Activated T-helper 2 cell treated with anti-CD3 and anti-CD28 coated beads, Interferon-gamma antibody, Interleukin-2, Interleukin-4, amounts not matched to agents 10 μg/mL and 5 μg/mL and 100 μg/mL, durations not matched to agents 14 hours and 24 hours and 36 hours (primary cell): ENCODE data around the gene SEC63. TPM values are rescaled to one million over a fixed set of nuclear protein-coding genes. Genes with fewer than 3 reads are reported as not detected.

Experiments
- DNase-seq: peaks from one replicate; pipeline ENCODE4 v3.0.0; 2021; ENCODE audit warnings: low spot score
- H3K27ac Mint-ChIP-seq: one replicate; pipeline ENCODE4 v1.8.0; 2021; ENCODE audit warnings: mixed read lengths
- H3K27me3 Mint-ChIP-seq: one replicate; pipeline ENCODE4 v1.8.0; 2021; ENCODE audit warnings: low read depth, mixed read lengths
- H3K36me3 Mint-ChIP-seq: one replicate; pipeline ENCODE4 v1.8.0; 2021; ENCODE audit warnings: low read depth, mixed read lengths
- H3K4me1 Mint-ChIP-seq: one replicate; pipeline ENCODE4 v1.8.0; 2021; ENCODE audit warnings: low read depth, mixed read lengths
- H3K4me3 Mint-ChIP-seq: one replicate; pipeline ENCODE4 v1.8.0; 2021; ENCODE audit warnings: low read depth, mild to moderate bottlenecking, moderate library complexity, mixed read lengths
- H3K9me3 Mint-ChIP-seq: one replicate; pipeline ENCODE4 v1.8.0; 2021; ENCODE audit warnings: mixed read lengths
- intact Hi-C: fragments of 100-400 bp; cut with micrococcal nuclease; formaldehyde crosslinking; loops from one replicate; pipeline ENCODE4 v1.15.1; 2023
- total RNA-seq: library from RNA; stranded (reverse); gene quantifications from 2 replicates; pipeline ENCODE4 v1.2.3, GENCODE V29; 2022

SEC63 gene
- total RNA-seq, 1 donor from 2014 or later: 96.2 TPM

DNA sequence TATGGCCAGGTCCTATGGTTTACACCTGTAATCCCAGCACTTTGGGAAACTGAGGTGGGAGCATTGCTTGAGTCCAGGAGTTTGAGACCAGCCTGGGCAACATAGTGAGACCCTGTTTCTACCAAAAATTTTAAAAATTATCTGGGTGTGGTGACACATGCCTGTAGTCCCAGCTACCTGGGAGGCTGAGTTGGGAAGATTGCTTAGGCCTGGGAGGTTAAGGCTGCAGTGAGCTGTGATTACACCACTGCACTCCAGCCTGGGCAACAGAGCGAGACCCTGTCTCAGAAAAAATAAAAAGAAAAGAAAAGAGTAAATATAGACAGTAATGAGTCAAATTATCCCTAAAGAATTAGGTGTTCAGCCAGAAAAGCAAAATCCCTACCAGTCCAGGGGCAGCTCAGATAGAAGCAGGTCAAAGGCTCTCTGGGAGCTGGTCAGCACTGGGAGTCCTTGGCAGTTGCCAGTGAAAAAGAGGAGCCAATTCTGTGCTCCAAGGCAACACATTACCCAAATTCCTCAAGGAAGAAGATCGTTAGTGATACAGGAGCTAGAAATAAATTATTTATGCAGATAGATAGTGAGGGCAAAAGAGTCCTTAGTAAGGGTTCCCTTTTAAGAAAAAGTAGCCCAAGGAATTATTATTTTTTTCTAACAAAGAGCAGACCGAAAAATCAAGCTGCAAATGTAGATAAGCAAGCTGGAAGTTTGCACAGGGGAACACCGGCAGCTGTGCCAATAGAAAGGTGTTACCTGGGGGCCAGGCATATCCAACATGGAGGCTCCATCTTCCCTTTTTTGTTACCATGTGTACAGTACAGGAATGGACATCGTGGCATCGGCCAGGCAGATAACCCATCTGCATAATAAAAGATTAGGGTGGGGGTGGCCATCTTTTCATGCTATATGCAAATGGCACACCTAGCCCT, 31.4 kb upstream of the SEC63 start:
- intact Hi-C loops: no loop called here
- H3K4me3 Mint-ChIP-seq: no peak overlapping the region
- no peaks in the 10 kb centered on the region for H3K36me3 Mint-ChIP-seq
- DNase-seq: no peak
- peaks cover 5% of the 10 kb centered on the region for H3K27me3 Mint-ChIP-seq
- H3K9me3 Mint-ChIP-seq: no peaks in the 10 kb centered on the region
- no peak overlapping the region for H3K27ac Mint-ChIP-seq
- H3K4me1 Mint-ChIP-seq: peaks cover 10% of the 10 kb centered on the region

DNA sequence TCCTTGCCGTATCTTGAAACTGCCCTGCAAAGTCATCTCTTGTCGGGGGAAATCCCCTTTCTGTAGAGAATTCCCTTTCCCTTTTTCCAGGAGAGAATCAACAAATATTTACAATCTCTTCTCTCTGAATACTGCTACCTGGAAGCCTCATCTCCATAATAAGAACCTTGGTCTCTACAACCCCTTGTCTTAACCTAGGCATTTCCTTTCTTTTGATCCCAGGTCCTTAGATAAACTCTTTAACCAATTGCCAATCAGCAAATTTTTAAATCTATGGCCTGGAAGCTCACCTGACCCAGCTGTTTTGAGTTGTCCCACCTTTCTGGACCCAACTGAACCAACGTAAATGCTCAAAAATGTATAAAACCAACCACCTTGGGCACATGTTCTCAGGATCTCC, 30.6 kb upstream of the SEC63 start:
- no peaks in the 10 kb centered on the region for H3K36me3 Mint-ChIP-seq
- H3K4me3 Mint-ChIP-seq: no peak overlapping the region
- H3K9me3 Mint-ChIP-seq: no peaks in the 10 kb centered on the region
- no peak overlapping the region for H3K27ac Mint-ChIP-seq
- peaks cover 10% of the 10 kb centered on the region for H3K4me1 Mint-ChIP-seq
- H3K27me3 Mint-ChIP-seq: peaks cover 8% of the 10 kb centered on the region
- DNase-seq: no peak
- intact Hi-C loops: no loop called here

DNA sequence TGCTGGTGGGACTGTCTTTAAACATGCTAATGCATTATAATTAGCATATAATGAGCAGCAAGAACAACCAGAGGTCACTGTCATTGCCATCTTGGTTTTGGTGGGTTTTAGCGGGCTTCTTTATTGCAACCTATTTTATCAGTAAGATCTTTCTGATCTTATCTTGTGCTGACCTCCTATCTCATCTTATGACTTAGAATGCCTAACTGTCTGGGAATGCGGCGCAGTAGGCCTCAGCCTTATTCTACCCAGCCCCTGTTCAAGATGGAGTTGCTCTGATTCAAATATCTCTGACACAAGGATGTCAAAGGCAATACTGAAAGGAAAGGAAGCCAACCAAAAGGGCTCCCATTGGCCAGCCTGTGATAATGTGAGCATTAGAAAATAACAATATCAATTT, 29.8 kb upstream of the SEC63 start:
- DNase-seq: no peak
- peaks cover 10% of the 10 kb centered on the region for H3K27me3 Mint-ChIP-seq
- H3K27ac Mint-ChIP-seq: no peak overlapping the region
- peaks cover 10% of the 10 kb centered on the region for H3K4me1 Mint-ChIP-seq
- no peak overlapping the region for H3K4me3 Mint-ChIP-seq
- no peaks in the 10 kb centered on the region for H3K9me3 Mint-ChIP-seq
- H3K36me3 Mint-ChIP-seq: no peaks in the 10 kb centered on the region
- intact Hi-C loops: no loop called here

DNA sequence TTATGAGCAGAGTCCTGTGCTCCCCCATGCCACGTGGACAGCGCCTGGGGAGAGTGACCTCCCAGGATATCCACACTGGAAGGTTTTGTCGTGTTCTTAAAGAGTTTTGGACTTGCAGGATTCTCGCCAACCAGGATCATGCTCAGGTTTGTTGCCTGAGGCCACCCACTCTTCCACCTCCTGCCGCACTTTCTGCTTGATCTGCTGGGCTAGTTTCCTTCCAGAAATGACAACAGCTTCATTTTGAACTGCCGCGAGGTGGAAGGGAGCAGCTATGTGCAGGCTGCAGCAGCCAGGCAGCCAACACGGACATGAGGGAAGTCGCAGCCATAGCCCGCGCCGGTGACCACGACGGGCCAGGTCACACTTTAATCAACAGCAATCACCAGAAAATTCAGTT, 27.7 kb upstream of the SEC63 start:
- no peaks in the 10 kb centered on the region for H3K36me3 Mint-ChIP-seq
- intact Hi-C loops: no loop called here

DNA sequence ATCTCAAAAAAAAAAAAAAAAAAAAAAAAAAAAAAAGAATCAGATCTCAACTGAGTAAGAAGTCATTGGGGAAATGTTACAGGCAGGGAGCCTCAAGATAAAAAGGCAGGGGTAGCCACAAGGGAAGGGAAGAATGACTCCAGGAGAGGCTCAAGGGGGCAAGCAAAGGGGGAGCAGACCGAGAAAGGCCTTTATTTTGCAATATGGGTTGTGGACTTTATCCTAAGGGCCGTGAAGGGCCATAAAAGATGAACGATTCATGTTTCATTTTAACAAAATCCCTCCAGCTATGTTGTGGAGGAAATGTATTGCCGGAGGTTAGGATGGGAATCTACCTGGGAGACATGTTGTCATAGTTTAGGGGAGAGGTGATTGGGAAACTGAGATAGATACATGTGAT, 25.8 kb upstream of the SEC63 start:
- H3K27me3 Mint-ChIP-seq: peaks cover 19% of the 10 kb centered on the region
- no peak for DNase-seq
- H3K9me3 Mint-ChIP-seq: no peaks in the 10 kb centered on the region
- no peak overlapping the region for H3K27ac Mint-ChIP-seq
- no peak overlapping the region for H3K4me3 Mint-ChIP-seq
- intact Hi-C loops: no loop called here
- H3K4me1 Mint-ChIP-seq: peaks cover 3% of the 10 kb centered on the region
- no peaks in the 10 kb centered on the region for H3K36me3 Mint-ChIP-seq

More for the DNA sequence above, 27.7 kb upstream of the SEC63 start:
- no peak overlapping the region for H3K27ac Mint-ChIP-seq
- DNase-seq: no peak
- H3K4me1 Mint-ChIP-seq: peaks cover 2% of the 10 kb centered on the region
- H3K9me3 Mint-ChIP-seq: no peaks in the 10 kb centered on the region
- peaks cover 19% of the 10 kb centered on the region for H3K27me3 Mint-ChIP-seq
- H3K4me3 Mint-ChIP-seq: no peak overlapping the region

DNA sequence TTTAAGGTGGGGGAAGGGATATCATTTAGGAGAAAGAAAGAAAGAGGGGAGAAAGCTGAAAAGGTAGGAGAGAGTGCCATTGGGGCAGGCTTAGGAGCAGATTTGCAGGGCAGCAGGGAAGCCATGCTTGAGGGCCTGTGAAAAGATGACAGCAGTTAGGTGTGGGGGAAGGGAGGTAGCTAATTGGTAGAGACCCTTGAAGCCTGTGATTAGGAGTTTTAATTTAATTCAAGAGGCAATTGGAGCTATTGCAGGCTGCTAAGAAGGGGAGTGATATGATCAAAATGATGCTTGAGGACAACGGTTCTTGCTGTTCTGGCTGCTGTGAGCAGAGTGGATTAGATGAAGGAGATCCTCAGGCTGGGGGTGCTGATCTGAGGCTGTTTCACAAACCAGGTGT, 24.5 kb upstream of the SEC63 start:
- no peaks in the 10 kb centered on the region for H3K36me3 Mint-ChIP-seq
- intact Hi-C loops: no loop called here
- H3K4me1 Mint-ChIP-seq: peaks cover 3% of the 10 kb centered on the region
- no peak overlapping the region for H3K27ac Mint-ChIP-seq
- H3K4me3 Mint-ChIP-seq: no peak overlapping the region
- H3K9me3 Mint-ChIP-seq: no peaks in the 10 kb centered on the region
- no peak for DNase-seq
- peaks cover 19% of the 10 kb centered on the region for H3K27me3 Mint-ChIP-seq

DNA sequence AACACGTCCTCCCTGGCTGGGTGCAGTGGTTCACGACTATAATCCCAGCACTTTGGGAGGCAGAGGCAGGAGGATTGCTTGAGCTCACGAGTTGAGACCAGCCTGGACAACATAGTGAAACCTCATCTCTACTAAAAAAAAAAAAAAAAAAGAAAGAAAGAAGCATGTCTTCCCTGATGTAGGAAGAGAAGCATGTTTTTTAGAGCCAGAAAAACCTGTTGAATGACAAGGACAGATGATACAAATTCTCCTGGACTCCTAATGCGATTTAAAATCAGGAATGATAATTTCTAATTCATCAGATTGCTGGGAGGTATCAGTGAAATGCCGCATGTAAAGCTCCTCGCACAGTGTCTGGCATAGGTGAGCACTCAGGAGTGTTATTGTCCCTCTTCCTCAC, 23.7 kb upstream of the SEC63 start:
- Mint-ChIP-seq H3K4me1 (peaks cover 3% of the 10 kb centered on the region), H3K27me3 (peaks cover 19% of the 10 kb centered on the region), H3K9me3 (no peaks in the 10 kb centered on the region), H3K27ac (no peak overlapping the region), H3K4me3 (no peak overlapping the region), H3K36me3 (no peaks in the 10 kb centered on the region)
- no peak for DNase-seq
- intact Hi-C loops: loop anchor here (2.0 kb wide), 1 partner anchor 69 kb away; no protein-coding TSS in a partner anchor

DNA sequence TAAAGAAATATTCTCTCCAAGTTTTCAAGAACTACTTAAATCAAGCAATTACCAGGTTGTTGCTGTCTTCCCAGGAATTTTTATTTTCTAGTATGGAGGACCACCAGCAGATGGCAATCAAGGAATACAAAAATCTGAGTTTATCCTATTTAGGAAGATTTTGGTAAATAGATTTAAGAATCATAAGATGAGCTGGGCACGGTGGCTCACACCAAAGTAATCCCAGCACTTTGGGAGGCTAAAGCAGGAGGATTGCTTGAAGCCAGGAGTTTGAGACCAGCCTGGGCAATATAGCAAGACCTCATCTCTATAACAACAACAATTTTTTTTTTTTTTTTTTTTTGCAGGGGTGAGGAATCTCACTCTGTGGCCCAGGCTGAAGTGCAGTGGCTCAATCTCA, 19.3 kb upstream of the SEC63 start:
- intact Hi-C loops: no loop called here
- Mint-ChIP-seq H3K4me3 (no peak overlapping the region), H3K27me3 (peaks cover 16% of the 10 kb centered on the region)

DNA sequence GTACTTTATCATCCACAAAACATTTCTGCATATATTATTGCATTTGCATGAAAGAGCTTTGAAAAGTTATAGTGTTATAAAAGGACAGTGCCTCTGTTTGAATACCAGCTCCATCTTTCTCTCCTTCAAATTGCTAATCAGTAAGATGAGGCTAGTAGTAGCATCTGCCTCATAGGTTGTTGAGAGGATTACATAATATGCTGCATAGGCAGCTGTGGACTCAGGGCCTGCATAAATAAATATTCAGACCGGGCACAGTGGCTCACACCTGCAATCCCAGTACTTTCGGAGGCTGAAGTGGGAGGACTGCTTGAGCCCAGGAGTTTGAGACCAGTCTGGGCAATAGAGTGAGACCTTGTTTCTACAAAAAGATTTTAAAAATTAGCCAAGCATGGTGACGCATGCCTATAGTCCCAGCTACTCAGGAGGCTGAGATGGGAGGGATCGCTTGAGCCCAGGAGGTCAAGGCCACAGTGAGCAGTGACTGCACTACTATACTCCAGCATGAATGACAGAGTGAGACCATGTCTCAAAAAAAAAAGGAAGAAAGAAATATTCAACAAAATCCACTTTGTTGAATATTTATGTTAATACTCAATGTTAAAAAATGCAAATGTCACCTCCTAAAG, 18.3 kb upstream of the SEC63 start:
- Mint-ChIP-seq H3K4me3 (no peak overlapping the region), H3K9me3 (no peaks in the 10 kb centered on the region), H3K4me1 (peaks cover 10% of the 10 kb centered on the region), H3K27me3 (peaks cover 16% of the 10 kb centered on the region), H3K27ac (no peak overlapping the region), H3K36me3 (no peaks in the 10 kb centered on the region)
- DNase-seq: no peak
- intact Hi-C loops: no loop called here

More for the DNA sequence above, 19.3 kb upstream of the SEC63 start:
- H3K36me3 Mint-ChIP-seq: no peaks in the 10 kb centered on the region
- no peaks in the 10 kb centered on the region for H3K9me3 Mint-ChIP-seq
- H3K4me1 Mint-ChIP-seq: peaks cover 10% of the 10 kb centered on the region
- H3K27ac Mint-ChIP-seq: no peak overlapping the region
- no peak for DNase-seq

DNA sequence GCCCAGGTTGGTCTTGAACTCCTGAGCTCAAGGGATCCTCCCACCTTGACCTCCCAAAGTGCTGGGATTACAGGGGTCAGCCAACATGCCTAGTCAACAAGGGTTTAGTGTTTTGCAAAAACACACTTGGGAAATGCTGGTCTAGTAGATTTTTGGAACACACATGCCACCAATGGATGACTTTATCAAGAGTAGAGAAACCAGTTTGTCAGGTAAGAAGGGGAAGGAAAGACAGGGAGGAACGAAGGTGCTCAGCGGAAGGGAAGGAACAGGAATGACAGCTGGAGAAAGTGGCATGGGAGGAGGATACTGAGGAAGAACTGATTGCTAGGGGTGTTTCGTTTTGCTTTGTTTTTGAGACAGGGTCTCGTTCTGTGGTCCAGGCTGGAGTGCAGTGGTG, 15.6 kb upstream of the SEC63 start:
- H3K9me3 Mint-ChIP-seq: no peaks in the 10 kb centered on the region
- H3K4me3 Mint-ChIP-seq: no peak overlapping the region
- intact Hi-C loops: no loop called here
- H3K36me3 Mint-ChIP-seq: no peaks in the 10 kb centered on the region
- no peak for DNase-seq
- peaks cover 14% of the 10 kb centered on the region for H3K27me3 Mint-ChIP-seq
- peaks cover 7% of the 10 kb centered on the region for H3K4me1 Mint-ChIP-seq
- H3K27ac Mint-ChIP-seq: no peak overlapping the region

DNA sequence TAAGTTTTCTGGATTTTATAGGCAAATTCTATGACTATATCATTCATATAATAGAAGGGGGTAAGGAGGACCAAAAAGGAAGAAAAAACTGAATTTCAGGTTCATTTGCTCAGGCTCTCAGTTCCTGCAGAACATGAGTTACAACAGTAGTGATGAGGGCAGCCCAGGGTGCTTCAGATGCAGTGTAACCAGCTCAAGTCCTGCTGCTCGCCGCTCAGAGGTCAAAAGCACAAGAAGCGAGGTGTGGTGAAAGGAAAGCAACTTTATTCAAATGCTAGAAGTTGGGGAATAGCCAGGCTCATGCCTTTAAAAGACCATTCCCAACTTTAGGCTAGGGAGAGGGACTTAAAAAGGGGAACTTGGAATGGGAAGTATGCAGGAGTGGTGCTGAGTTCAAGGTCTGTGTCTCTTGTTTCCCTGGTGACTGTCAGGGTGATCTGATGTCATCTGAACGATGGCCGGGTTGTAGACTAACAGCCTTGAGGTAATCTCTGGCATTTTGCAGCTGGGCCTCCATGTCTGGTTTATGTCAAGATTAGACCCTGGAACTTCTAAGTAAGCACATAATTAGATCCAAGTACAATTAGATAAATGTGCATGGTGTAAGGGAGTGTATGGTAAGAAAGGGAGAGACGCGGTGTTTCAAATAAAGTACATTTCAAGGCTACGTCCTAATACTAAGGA, 14.5 kb upstream of the SEC63 start:
- no peaks in the 10 kb centered on the region for H3K36me3 Mint-ChIP-seq
- no peak for DNase-seq
- no peak overlapping the region for H3K4me3 Mint-ChIP-seq
- H3K27ac Mint-ChIP-seq: no peak overlapping the region
- H3K4me1 Mint-ChIP-seq: peaks cover 7% of the 10 kb centered on the region
- intact Hi-C loops: no loop called here
- peaks cover 14% of the 10 kb centered on the region for H3K27me3 Mint-ChIP-seq
- H3K9me3 Mint-ChIP-seq: no peaks in the 10 kb centered on the region

DNA sequence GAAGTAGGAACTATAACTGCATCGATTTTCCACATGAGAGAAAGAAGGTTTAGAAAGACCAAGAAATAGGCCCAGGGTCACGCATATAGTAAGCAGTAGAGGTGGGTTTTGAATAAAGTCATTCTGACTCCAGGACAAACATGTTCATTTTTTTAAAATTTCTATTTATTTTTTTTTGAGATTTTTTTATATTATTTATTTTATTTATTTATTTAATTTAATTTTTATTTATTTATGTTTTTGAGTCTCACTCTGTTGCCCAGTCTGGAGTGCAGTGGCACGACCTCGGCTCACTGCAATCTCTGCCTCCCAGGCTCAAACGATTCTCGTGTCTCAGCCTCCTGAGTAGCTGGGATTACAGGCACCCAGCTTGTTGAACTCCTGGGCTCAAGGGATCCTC, 13.2 kb upstream of the SEC63 start:
- H3K4me3 Mint-ChIP-seq: no peak overlapping the region
- no peak for DNase-seq
- no peaks in the 10 kb centered on the region for H3K36me3 Mint-ChIP-seq
- intact Hi-C loops: no loop called here
- no peak overlapping the region for H3K27ac Mint-ChIP-seq
- H3K4me1 Mint-ChIP-seq: peaks cover 7% of the 10 kb centered on the region
- H3K27me3 Mint-ChIP-seq: peaks cover 14% of the 10 kb centered on the region
- no peaks in the 10 kb centered on the region for H3K9me3 Mint-ChIP-seq

DNA sequence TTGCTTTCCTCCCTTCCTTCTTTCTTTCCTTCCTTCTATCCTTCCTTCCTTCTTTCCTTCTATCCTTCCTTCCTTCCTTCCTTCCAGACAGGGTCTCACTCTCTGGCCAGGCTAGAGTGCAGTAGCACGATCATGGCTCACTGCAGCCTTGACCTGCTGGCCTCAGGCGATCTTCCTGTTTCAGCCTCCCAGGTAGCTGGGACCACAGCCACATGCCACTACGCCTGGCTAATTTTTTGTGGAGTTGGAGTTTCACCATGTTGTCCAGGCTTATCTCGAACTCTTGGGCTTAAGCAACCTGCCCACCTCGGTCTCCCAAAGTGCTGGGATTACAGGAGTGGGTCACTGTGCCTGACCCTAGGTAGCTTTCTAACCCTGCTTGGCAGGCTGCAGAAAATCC, 12.2 kb upstream of the SEC63 start:
- Mint-ChIP-seq H3K9me3 (no peaks in the 10 kb centered on the region), H3K36me3 (no peaks in the 10 kb centered on the region), H3K4me3 (no peak overlapping the region), H3K27me3 (peaks cover 14% of the 10 kb centered on the region), H3K27ac (no peak overlapping the region), H3K4me1 (peaks cover 7% of the 10 kb centered on the region)
- intact Hi-C loops: no loop called here
- DNase-seq: no peak
